Activated CD4-positive, alpha-beta memory T cell treated with anti-CD3 and anti-CD28 coated beads, Interleukin-2, amount 10 ng/mL, durations not matched to agents 7 days and 5 days (primary cell): Measurements from ENCODE around the gene PPFIBP2. TPM values are rescaled to one million over a fixed set of nuclear protein-coding genes. Genes with fewer than 3 reads are reported as not detected.
"Not testable (repeated sequence)": the region's sequence is repeated elsewhere in the genome, so short reads cannot be mapped to it uniquely, and the experiment has no call there.

Source experiments
- CTCF ChIA-PET: fragments of 350-600 bp; sonication (Branson Sonifier 250); formaldehyde crosslinking; loops from one replicate; lab custom pipeline; 2021; ENCODE audit warnings: antibody characterized with exemption, inconsistent platforms; lab: Charles Lee
- POLR2A ChIA-PET: fragments of 350-600 bp; sonication (Branson Sonifier 250); formaldehyde crosslinking; loops from one replicate; lab custom pipeline; 2021; ENCODE audit warnings: antibody characterized with exemption; lab: Charles Lee
- DNase-seq: peaks from one replicate; pipeline ENCODE4 v3.0.0-alpha.2; 2020
- H3K27ac Mint-ChIP-seq: one replicate; pipeline ENCODE4 v1.8.0; 2021; ENCODE audit warnings: mild to moderate bottlenecking, mixed read lengths
- H3K27me3 Mint-ChIP-seq: one replicate; pipeline ENCODE4 v1.8.0; 2021; ENCODE audit warnings: mixed read lengths
- H3K36me3 Mint-ChIP-seq: one replicate; pipeline ENCODE4 v1.8.0; 2021; ENCODE audit warnings: low read depth, mixed read lengths
- H3K4me1 Mint-ChIP-seq: one replicate; pipeline ENCODE4 v1.8.0; 2021; ENCODE audit warnings: mixed read lengths
- H3K4me3 Mint-ChIP-seq: one replicate; pipeline ENCODE4 v1.8.0; 2021; ENCODE audit warnings: mild to moderate bottlenecking, mixed read lengths
- H3K9me3 Mint-ChIP-seq: one replicate; pipeline ENCODE4 v1.8.0; 2021; ENCODE audit warnings: mixed read lengths
- total RNA-seq, 2 experiments: library from RNA; stranded (reverse); gene quantifications; one replicate each; pipeline ENCODE4 v1.2.3, GENCODE V29; 2021

PPFIBP2 gene
- total RNA-seq, 2 experiments from 2014 or later = 21.9 to 24.7 TPM

DNA sequence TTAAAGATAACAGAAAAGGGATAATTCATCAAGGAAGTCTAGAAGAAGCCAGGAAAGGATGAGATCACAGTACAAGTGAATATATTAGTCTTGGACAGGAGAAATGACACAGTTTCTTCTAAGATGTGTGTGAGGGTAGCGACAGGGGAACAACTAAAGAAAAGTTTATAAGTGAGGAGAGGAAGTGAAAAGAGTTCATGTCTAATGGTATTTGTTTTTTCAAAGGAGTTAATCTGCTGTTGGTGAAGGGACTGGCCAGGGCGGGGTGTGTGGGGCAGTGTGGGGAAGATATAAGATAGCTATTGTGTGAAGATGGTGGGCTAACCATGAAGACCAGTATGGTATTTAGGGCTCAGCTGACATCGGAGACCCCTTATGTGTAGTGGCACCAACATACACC is 7.6 kb upstream of the PPFIBP2 start:
- no peak for DNase-seq
- Mint-ChIP-seq H3K36me3 (no peaks in the 10 kb centered on the region), H3K27ac (no peak overlapping the region), H3K4me1 (no peaks in the 10 kb centered on the region), H3K9me3 (no peaks in the 10 kb centered on the region), H3K4me3 (no peak overlapping the region), H3K27me3 (peaks cover 13% of the 10 kb centered on the region)
- ChIA-PET CTCF (interaction anchor here (0.9 kb wide), 1 partner anchor 69 kb away, joined by 3 read pairs; no protein-coding TSS in a partner anchor), POLR2A (no interaction called here)

GRCh38 chr11:7508087-7508486 is 5.7 kb upstream of the PPFIBP2 start:
- H3K27me3 Mint-ChIP-seq = peaks cover 13% of the 10 kb centered on the region

DNA sequence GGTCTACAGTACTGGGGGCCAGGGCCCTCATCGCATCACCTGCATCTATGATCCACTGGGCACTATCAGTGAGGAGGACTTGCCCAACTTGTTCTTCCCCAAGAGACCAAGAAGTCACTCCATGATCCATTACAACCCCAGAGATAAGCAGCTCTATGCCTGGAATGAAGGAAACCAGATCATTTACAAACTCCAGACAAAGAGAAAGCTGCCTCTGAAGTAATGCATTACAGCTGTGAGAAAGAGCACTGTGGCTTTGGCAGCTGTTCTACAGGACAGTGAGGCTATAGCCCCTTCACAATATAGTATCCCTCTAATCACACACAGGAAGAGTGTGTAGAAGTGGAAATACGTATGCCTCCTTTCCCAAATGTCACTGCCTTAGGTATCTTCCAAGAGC is 3.8 kb upstream of the PPFIBP2 start:
- H3K4me1 Mint-ChIP-seq = peaks cover 11% of the 10 kb centered on the region
- H3K9me3 Mint-ChIP-seq = no peaks in the 10 kb centered on the region
- no peak for DNase-seq
- H3K27me3 Mint-ChIP-seq = peaks cover 20% of the 10 kb centered on the region
- no peak overlapping the region for H3K4me3 Mint-ChIP-seq
- POLR2A ChIA-PET = no interaction called here
- CTCF ChIA-PET = interaction anchor here (1.0 to 4.2 kb wide), 6 partner anchors 11 to 157 kb away, joined by 4 to 46 read pairs (median 5); no protein-coding TSS in a partner anchor
- H3K36me3 Mint-ChIP-seq = no peaks in the 10 kb centered on the region
- H3K27ac Mint-ChIP-seq = no peak overlapping the region

More at GRCh38 chr11:7508087-7508486, 5.7 kb upstream of the PPFIBP2 start:
- Mint-ChIP-seq H3K36me3 (no peaks in the 10 kb centered on the region), H3K9me3 (no peaks in the 10 kb centered on the region), H3K27ac (no peak overlapping the region), H3K4me1 (peaks cover 4% of the 10 kb centered on the region), H3K4me3 (no peak overlapping the region)
- CTCF ChIA-PET = no interaction called here
- DNase-seq = no peak
- POLR2A ChIA-PET = no interaction called here

- H3K27ac Mint-ChIP-seq = no peak overlapping the region
- ChIA-PET POLR2A (interaction anchor here (2.3 kb wide), 1 partner anchor 27 kb away, joined by 7 read pairs; no protein-coding TSS in a partner anchor), CTCF (interaction anchor here (1.4 to 4.2 kb wide), 6 partner anchors 10 to 156 kb away, joined by 4 to 46 read pairs (median 32); no protein-coding TSS in a partner anchor)
- H3K4me1 Mint-ChIP-seq = peaks cover 25% of the 10 kb centered on the region
- H3K4me3 Mint-ChIP-seq = no peak overlapping the region
- H3K9me3 Mint-ChIP-seq = no peaks in the 10 kb centered on the region
- H3K27me3 Mint-ChIP-seq = peaks cover 29% of the 10 kb centered on the region
- no peaks in the 10 kb centered on the region for H3K36me3 Mint-ChIP-seq
- no peak for DNase-seq
Observed at GRCh38 chr11:7511401-7511800, 2.4 kb upstream of the PPFIBP2 start.

- Mint-ChIP-seq H3K4me1 (peaks cover 30% of the 10 kb centered on the region), H3K36me3 (no peaks in the 10 kb centered on the region), H3K4me3 (peak overlapping the region; percentile 89), H3K27ac (peak overlapping the region; percentile 87), H3K27me3 (peaks cover 27% of the 10 kb centered on the region), H3K9me3 (no peaks in the 10 kb centered on the region)
- CTCF ChIA-PET = interaction anchor here (0.7 to 4.2 kb wide), 33 partner anchors 11 to 415 kb away, joined by 3 to 46 read pairs (median 4); no protein-coding TSS in a partner anchor
- POLR2A ChIA-PET = interaction anchor here (1.0 to 2.3 kb wide), 6 partner anchors 13 to 178 kb away, joined by 3 to 7 read pairs (median 3); no protein-coding TSS in a partner anchor
- no peak for DNase-seq
Observed at GRCh38 chr11:7512525-7513233, 1.1 kb upstream of the PPFIBP2 start.

GRCh38 chr11:7514099-7514591 is 346 bp downstream of the PPFIBP2 start:
- H3K4me3 Mint-ChIP-seq = peak overlapping the region; percentile 89
- POLR2A ChIA-PET = interaction anchor here (0.7 to 1.5 kb wide), 5 partner anchors 13 to 151 kb away, joined by 3 to 6 read pairs (median 4); no protein-coding TSS in a partner anchor
- DNase-seq = peak; percentile 28
- peaks cover 41% of the 10 kb centered on the region for H3K4me1 Mint-ChIP-seq
- CTCF ChIA-PET = interaction anchor here (0.6 to 4.2 kb wide), 18 partner anchors 10 to 181 kb away, joined by 3 to 46 read pairs (median 8); no protein-coding TSS in a partner anchor
- peaks cover 11% of the 10 kb centered on the region for H3K36me3 Mint-ChIP-seq
- H3K27me3 Mint-ChIP-seq = peaks cover 22% of the 10 kb centered on the region
- no peak overlapping the region for H3K27ac Mint-ChIP-seq
- peaks cover 3% of the 10 kb centered on the region for H3K9me3 Mint-ChIP-seq

DNA sequence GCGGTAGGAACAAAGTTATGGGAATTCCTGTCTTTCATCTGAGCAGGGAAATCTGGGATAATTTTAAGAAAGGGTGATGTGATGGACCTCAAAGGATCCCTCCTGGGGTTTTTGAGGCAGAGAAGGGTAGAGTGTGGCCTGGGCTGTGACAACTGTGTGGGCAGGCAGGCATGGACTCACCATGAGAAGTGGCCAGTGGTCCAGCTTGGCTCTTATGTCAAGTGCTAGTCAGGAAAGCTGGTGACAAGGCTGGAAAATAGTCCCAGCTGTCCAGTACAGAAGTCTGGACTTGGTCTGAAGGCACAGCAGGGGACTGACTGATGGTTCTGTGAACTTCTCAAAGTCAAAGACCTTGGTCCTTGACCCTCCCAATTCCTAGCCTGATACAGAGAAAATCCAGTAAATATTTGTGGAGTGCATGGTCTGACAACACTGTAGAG is 1.7 kb downstream of the PPFIBP2 start:
- no peak overlapping the region for H3K4me3 Mint-ChIP-seq
- peaks cover 22% of the 10 kb centered on the region for H3K27me3 Mint-ChIP-seq
- H3K36me3 Mint-ChIP-seq = peaks cover 12% of the 10 kb centered on the region
- H3K27ac Mint-ChIP-seq = no peak overlapping the region
- DNase-seq = no peak
- ChIA-PET POLR2A (interaction anchor here (1.2 kb wide), 1 partner anchor 9 kb away, joined by 7 read pairs; no protein-coding TSS in a partner anchor), CTCF (interaction anchor here (0.7 to 2.3 kb wide), 5 partner anchors 17 to 179 kb away, joined by 3 to 11 read pairs (median 3); no protein-coding TSS in a partner anchor)
- peaks cover 4% of the 10 kb centered on the region for H3K9me3 Mint-ChIP-seq
- peaks cover 41% of the 10 kb centered on the region for H3K4me1 Mint-ChIP-seq

DNA sequence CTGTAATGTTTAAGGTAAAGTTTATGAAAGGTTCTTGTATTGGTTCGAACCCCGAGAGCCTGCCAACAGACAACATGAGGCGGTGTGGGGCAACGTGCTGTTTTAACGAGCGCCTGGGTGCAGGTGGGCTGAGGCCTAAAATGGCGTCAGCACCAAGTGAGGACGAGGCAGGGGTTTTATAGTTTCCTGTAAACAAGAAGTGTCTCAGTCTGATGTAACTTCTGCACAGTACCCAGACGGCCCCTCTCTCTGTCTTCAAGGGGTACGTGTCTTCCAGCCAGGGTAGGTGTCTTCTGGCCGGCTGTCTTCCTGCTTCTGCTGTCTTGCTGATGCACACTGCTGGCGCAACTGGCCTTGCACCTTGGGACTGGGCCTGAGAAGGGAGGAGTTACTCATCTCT is 2.7 kb downstream of the PPFIBP2 start:
- DNase-seq = no peak
- peaks cover 22% of the 10 kb centered on the region for H3K27me3 Mint-ChIP-seq
- H3K4me1 Mint-ChIP-seq = peaks cover 41% of the 10 kb centered on the region
- H3K4me3 Mint-ChIP-seq = no peak overlapping the region
- H3K36me3 Mint-ChIP-seq = peaks cover 12% of the 10 kb centered on the region
- peaks cover 4% of the 10 kb centered on the region for H3K9me3 Mint-ChIP-seq
- ChIA-PET POLR2A (no interaction called here), CTCF (interaction anchor here (2.3 kb wide), 1 partner anchor 21 kb away, joined by 11 read pairs; no protein-coding TSS in a partner anchor)
- no peak overlapping the region for H3K27ac Mint-ChIP-seq

- H3K9me3 Mint-ChIP-seq, DNase-seq, H3K4me3 Mint-ChIP-seq, CTCF ChIA-PET, H3K27ac Mint-ChIP-seq, POLR2A ChIA-PET: not testable (repeated sequence)
- peaks cover 22% of the 10 kb centered on the region for H3K27me3 Mint-ChIP-seq
- peaks cover 12% of the 10 kb centered on the region for H3K36me3 Mint-ChIP-seq
- H3K4me1 Mint-ChIP-seq = peaks cover 40% of the 10 kb centered on the region
Observed at GRCh38 chr11:7517743-7518142, 3.9 kb downstream of the PPFIBP2 start.

DNA sequence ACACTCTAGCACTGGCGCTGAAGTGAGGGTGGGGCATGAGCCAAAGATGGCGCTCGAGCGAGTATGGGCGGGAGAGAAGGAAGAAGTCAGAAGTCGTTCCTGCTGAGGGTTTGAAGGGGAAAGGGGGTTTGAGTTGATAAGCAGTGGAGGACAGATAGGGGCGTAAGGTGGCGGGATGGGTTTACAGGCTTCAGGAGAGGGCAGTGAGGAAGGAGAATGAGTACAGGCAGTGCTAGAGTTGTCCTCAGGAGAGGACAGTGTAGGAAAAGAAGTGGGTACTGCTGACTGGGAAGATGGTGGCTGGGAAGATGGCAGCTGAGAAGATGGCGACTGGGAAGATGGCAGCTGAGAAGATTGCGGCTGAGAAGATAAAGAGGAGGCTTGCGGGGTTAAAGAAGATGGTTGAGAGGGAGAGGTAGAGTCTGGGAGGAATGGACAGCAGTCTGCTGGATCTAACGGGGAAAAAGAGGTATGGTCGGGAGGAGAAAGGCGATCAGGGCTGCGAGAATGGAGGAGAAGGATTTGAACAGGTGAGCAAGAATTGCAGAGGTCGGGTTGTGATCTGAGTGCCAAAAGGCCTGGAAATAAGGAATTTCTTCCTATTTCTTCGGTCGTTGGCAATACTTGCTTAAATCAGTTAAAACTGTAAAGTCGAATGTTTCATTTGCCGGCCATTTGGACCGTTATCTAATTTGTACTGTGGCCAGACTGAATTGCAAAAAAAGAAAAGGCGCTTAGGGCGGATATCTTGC is 5.2 kb downstream of the PPFIBP2 start:
- peaks cover 22% of the 10 kb centered on the region for H3K27me3 Mint-ChIP-seq
- no peak overlapping the region for H3K4me3 Mint-ChIP-seq
- ChIA-PET POLR2A (no interaction called here), CTCF (interaction anchor here (0.6 kb wide), 1 partner anchor 176 kb away, joined by 3 read pairs; no protein-coding TSS in a partner anchor)
- H3K36me3 Mint-ChIP-seq = peaks cover 16% of the 10 kb centered on the region
- H3K27ac Mint-ChIP-seq = peak overlapping the region; percentile 8
- peaks cover 43% of the 10 kb centered on the region for H3K4me1 Mint-ChIP-seq
- peaks cover 4% of the 10 kb centered on the region for H3K9me3 Mint-ChIP-seq
- DNase-seq = no peak

DNA sequence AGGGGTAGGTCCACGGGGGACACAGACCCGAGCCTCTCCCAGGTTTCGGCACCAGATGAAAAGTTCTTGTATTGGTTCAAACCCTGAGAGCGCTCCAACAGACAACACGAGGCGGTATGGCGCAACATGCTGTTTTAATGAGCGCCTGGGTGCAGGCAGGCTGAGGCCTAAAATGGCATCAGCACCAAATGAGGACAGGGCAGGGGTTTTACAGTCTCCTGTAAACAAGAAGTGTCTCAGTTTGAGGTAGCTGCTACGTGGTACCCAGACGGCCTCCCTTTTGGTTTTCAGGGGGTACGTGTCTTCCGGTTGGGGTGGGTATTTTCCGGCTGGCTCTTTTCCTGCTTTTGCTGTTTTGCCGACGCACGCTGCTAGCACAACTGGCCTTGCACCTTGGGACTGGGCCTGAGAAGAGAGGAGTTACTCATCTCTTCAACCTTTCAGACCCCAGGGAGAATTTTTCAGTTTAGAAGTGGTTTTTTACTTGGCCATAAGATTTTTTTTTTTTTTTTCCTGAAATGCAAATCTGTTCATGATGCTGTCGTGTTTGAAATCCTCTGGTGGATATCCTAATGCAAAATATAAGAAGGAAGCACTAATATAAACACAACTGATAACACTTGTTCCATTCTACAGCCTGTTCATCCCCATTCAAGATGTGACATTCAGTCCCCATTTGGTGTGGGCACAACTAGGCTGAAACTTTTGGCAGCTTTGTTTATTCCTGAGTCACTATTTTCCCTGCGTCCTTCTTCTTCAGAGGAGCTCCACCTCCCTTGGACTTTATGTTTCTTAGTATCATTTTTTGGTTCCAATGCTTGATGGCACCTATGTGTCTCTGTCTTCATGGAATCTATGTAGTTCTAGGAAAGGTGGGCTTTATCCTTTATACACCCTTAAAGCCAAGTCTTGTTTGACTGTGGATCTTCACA is 6.5 kb downstream of the PPFIBP2 start:
- Mint-ChIP-seq H3K9me3 (peaks cover 4% of the 10 kb centered on the region), H3K4me3 (no peak overlapping the region)

More for the DNA sequence above, 6.5 kb downstream of the PPFIBP2 start:
- Mint-ChIP-seq H3K27me3 (peaks cover 15% of the 10 kb centered on the region), H3K36me3 (peaks cover 25% of the 10 kb centered on the region), H3K4me1 (peaks cover 48% of the 10 kb centered on the region), H3K27ac (peak overlapping the region; percentile 10)
- ChIA-PET POLR2A (interaction anchor here (1.6 kb wide), 2 partner anchors 14 to 17 kb away, joined by 6 to 7 read pairs; no protein-coding TSS in a partner anchor), CTCF (interaction anchor here (0.8 to 1.8 kb wide), 5 partner anchors 10 to 174 kb away, joined by 3 to 6 read pairs (median 4); no protein-coding TSS in a partner anchor)
- DNase-seq = no peak
